HEK293 (cell line): ENCODE data around the gene ADD2.

Experiments
- CTCF ChIA-PET: fragments of 350-600 bp; formaldehyde crosslinking; extraction: SDS; loops from one replicate; lab custom pipeline; 2021; ENCODE audit warnings: antibody characterized with exemption; lab: Yijun Ruan, JAX
- POLR2A ChIA-PET: fragments of 300-600 bp; formaldehyde crosslinking; extraction: SDS; loops from one replicate; lab custom pipeline; 2020; ENCODE audit warnings: antibody characterized with exemption, inconsistent platforms; lab: Yijun Ruan, JAX
- H3K27ac ChIP-seq: fragments of 200-500 bp; sonication (Bioruptor generic); 2 replicates; pipeline ENCODE4 v1.5.1; 2014; ENCODE audit warnings: low read depth, low read length, control low read depth, inconsistent platforms; ENCODE audit errors: extremely low read depth
- H3K36me3 ChIP-seq, 2 experiments: fragments of 200-500 bp in 1 of 2; sonication (Bioruptor generic) in 1 of 2; 1 replicate in 1 of 2; 2 replicates in 1 of 2; pipeline ENCODE4 v1.5.1; 2014 to 2017; ENCODE audit warnings: inconsistent platforms in 2 of 2, low read length in 2 of 2; ENCODE audit not compliant: control insufficient read depth in 2 of 2, insufficient read depth in 1 of 2
- H3K4me1 ChIP-seq: fragments of 200-500 bp; sonication (Bioruptor generic); 2 replicates; pipeline ENCODE4 v1.5.1; 2014; ENCODE audit warnings: mild to moderate bottlenecking, low read length, inconsistent platforms; ENCODE audit not compliant: control insufficient read depth, insufficient read depth
- H3K4me3 ChIP-seq: 2 replicates; pipeline ENCODE4 v1.5.1; 2011; ENCODE audit warnings: low read depth, mild to moderate bottlenecking, control low read depth, low read length, moderate library complexity
- H3K9me3 ChIP-seq: fragments of 200-500 bp; sonication (Bioruptor generic); 2 replicates; pipeline ENCODE4 v1.5.1; 2014; ENCODE audit warnings: low read depth, low read length, inconsistent platforms; ENCODE audit not compliant: control insufficient read depth, insufficient read depth
- ATF2 ChIP-seq: fragments of 450-650 bp; formaldehyde crosslinking; IDR thresholded peaks from 2 replicates; pipeline ENCODE4 v1.5.1; 2016; ENCODE audit warnings: missing biosample characterization, missing genetic modification characterization, low read depth
- GLIS1 ChIP-seq: fragments of 450-650 bp; formaldehyde crosslinking; IDR thresholded peaks from 2 replicates; pipeline ENCODE4 v1.5.1; 2016; ENCODE audit warnings: missing biosample characterization, missing genetic modification characterization
- GLIS2 ChIP-seq: fragments of 450-650 bp; formaldehyde crosslinking; IDR thresholded peaks from 2 replicates; pipeline ENCODE4 v1.5.1; 2016; ENCODE audit warnings: missing biosample characterization, missing genetic modification characterization
- SCRT2 ChIP-seq: fragments of 450-650 bp; formaldehyde crosslinking; IDR thresholded peaks from 2 replicates; pipeline ENCODE4 v1.5.1; 2016; ENCODE audit warnings: missing biosample characterization, missing genetic modification characterization
- SP2 ChIP-seq: fragments of 450-650 bp; formaldehyde crosslinking; IDR thresholded peaks from 2 replicates; pipeline ENCODE4 v1.5.1; 2016; ENCODE audit warnings: missing biosample characterization, missing genetic modification characterization
- TRIM28 ChIP-seq: IDR thresholded peaks from 2 replicates; pipeline ENCODE4 v1.6.1; 2011; ENCODE audit warnings: low read length, control low read depth, borderline replicate concordance
- ZBTB6 ChIP-seq: fragments of 450-650 bp; formaldehyde crosslinking; IDR thresholded peaks from 2 replicates; pipeline ENCODE4 v1.5.1; 2017; ENCODE audit warnings: missing biosample characterization, missing genetic modification characterization
- ZBTB7A ChIP-seq: fragments of 450-650 bp; formaldehyde crosslinking; IDR thresholded peaks from 2 replicates; pipeline ENCODE4 v1.5.1; 2016; ENCODE audit warnings: low read depth, missing biosample characterization, missing genetic modification characterization
- ZNF112 ChIP-seq: fragments of 450-650 bp; formaldehyde crosslinking; IDR thresholded peaks from 2 replicates; pipeline ENCODE4 v1.5.0; 2017; ENCODE audit warnings: missing biosample characterization, missing genetic modification characterization
- ZNF280D ChIP-seq: fragments of 450-650 bp; formaldehyde crosslinking; IDR thresholded peaks from 2 replicates; pipeline ENCODE4 v1.5.1; 2016; ENCODE audit warnings: missing biosample characterization, missing genetic modification characterization
- ZNF341 ChIP-seq: fragments of 450-650 bp; formaldehyde crosslinking; IDR thresholded peaks from 2 replicates; pipeline ENCODE4; 2016; ENCODE audit warnings: low read depth, missing biosample characterization, missing genetic modification characterization
- ZNF362 ChIP-seq: fragments of 450-650 bp; formaldehyde crosslinking; IDR thresholded peaks from 2 replicates; pipeline ENCODE4 v1.5.1; 2016; ENCODE audit warnings: missing biosample characterization, missing genetic modification characterization
- ZNF398 ChIP-seq: fragments of 450-650 bp; formaldehyde crosslinking; IDR thresholded peaks from 2 replicates; pipeline ENCODE4 v1.5.1; 2017; ENCODE audit warnings: missing biosample characterization, missing genetic modification characterization
- ZNF433 ChIP-seq: fragments of 450-650 bp; formaldehyde crosslinking; IDR thresholded peaks from 2 replicates; pipeline ENCODE4 v1.5.1; 2016; ENCODE audit warnings: missing biosample characterization, missing genetic modification characterization, low read depth
- ZNF514 ChIP-seq: fragments of 450-650 bp; formaldehyde crosslinking; IDR thresholded peaks from 2 replicates; pipeline ENCODE4 v1.5.1; 2016; ENCODE audit warnings: missing biosample characterization, missing genetic modification characterization
- ZNF521 ChIP-seq: fragments of 450-650 bp; formaldehyde crosslinking; IDR thresholded peaks from 2 replicates; pipeline ENCODE4 v1.5.1; 2017; ENCODE audit warnings: missing biosample characterization, mild to moderate bottlenecking, missing genetic modification characterization
- ZNF529 ChIP-seq: fragments of 450-650 bp; formaldehyde crosslinking; IDR thresholded peaks from 2 replicates; pipeline ENCODE4 v1.5.1; 2017; ENCODE audit warnings: missing genetic modification characterization, missing biosample characterization; ENCODE audit not compliant: insufficient replicate concordance
- ZNF621 ChIP-seq: fragments of 450-650 bp; formaldehyde crosslinking; IDR thresholded peaks from 2 replicates; pipeline ENCODE4 v1.5.1; 2017; ENCODE audit warnings: missing biosample characterization, missing genetic modification characterization

ADD2 gene

GRCh38 chr2:70685771-70686171, 82.2 kb downstream of the ADD2 start (continued):
- TF ChIP-seq ATF2 (tag by site-specific recombination) = no peak
- TF ChIP-seq, all 188 proteins: peak for 0

GRCh38 chr2:70684846-70685622, 83.0 kb downstream of the ADD2 start:
- POLR2A ChIA-PET = no interaction called here
- H3K4me3 ChIP-seq = no peak overlapping the region
- CTCF ChIA-PET = interaction anchor here (0.5 to 2.5 kb wide), 6 partner anchors 14 to 316 kb away, joined by 3 to 17 read pairs (median 5); partner anchors contain the start of gene ADD2
- peaks cover 8 to 32% of the 10 kb centered on the region in 2 experiments for H3K36me3 ChIP-seq
- no peak for TF ChIP-seq GLIS1 (tag by site-specific recombination)
- no peak for TF ChIP-seq ZNF398 (tag by site-specific recombination)
- no peak for TF ChIP-seq GLIS2 (tag by site-specific recombination)
- TF ChIP-seq ZBTB7A (tag by site-specific recombination) = no peak
- no peak for TF ChIP-seq ZNF529 (tag by site-specific recombination)
- TF ChIP-seq ZNF112 (tag by site-specific recombination) = no peak
- TF ChIP-seq SCRT2 (tag by site-specific recombination) = no peak
- no peak for TF ChIP-seq ZNF514
- TF ChIP-seq ZNF280D (tag by site-specific recombination) = no peak
- TF ChIP-seq ZBTB6 (tag by site-specific recombination) = no peak
- no peak for TF ChIP-seq ZNF362
- TF ChIP-seq TRIM28 = no peak
- TF ChIP-seq ZNF521 (tag by site-specific recombination) = no peak
- no peak for TF ChIP-seq ZNF433 (tag by site-specific recombination)
- no peak for TF ChIP-seq ZNF341 (tag by site-specific recombination)
- no peak for TF ChIP-seq SP2
- TF ChIP-seq ZNF621 (tag by site-specific recombination) = no peak
- no peak overlapping the region for H3K27ac ChIP-seq
- no peaks in the 10 kb centered on the region; the same call in 1 of the 2 replicates for H3K4me1 ChIP-seq
- H3K9me3 ChIP-seq = no peaks in the 10 kb centered on the region
